Measurements from ENCODE around the gene UCK1.

Gene UCK1

GRCh38 chr9:131495785-131496184, 35.3 kb downstream of the UCK1 start:
- DNase-seq = no peak

GRCh38 chr9:131494296-131494870, 36.7 kb downstream of the UCK1 start:
- no peak for DNase-seq

- DNase-seq = no peak
Observed at GRCh38 chr9:131492070-131492469, 39.0 kb downstream of the UCK1 start.

GRCh38 chr9:131491001-131491710, 39.9 kb downstream of the UCK1 start:
- DNase-seq = no peak

GRCh38 chr9:131490514-131490913, 40.5 kb downstream of the UCK1 start:
- DNase-seq = no peak

- no peak for DNase-seq
Observed at GRCh38 chr9:131487621-131488031, 43.4 kb downstream of the UCK1 start.

- no peak for DNase-seq
Observed at GRCh38 chr9:131487001-131487400, 44.1 kb downstream of the UCK1 start.

- DNase-seq = no peak
Observed at GRCh38 chr9:131485728-131486422, 45.2 kb downstream of the UCK1 start.

GRCh38 chr9:131485206-131485605, 45.9 kb downstream of the UCK1 start:
- DNase-seq = no peak

- DNase-seq = no peak
Observed at GRCh38 chr9:131484560-131485185, 46.4 kb downstream of the UCK1 start.

GRCh38 chr9:131484051-131484445, 47.0 kb downstream of the UCK1 start:
- DNase-seq = no peak

GRCh38 chr9:131483319-131484050, 47.6 kb downstream of the UCK1 start:
- no peak for DNase-seq

GRCh38 chr9:131482343-131483006, 48.6 kb downstream of the UCK1 start:
- no peak for DNase-seq

- no peak for DNase-seq
Observed at GRCh38 chr9:131481441-131482342, 49.4 kb downstream of the UCK1 start.

- DNase-seq = no peak
Observed at GRCh38 chr9:131480258-131480657, 50.8 kb downstream of the UCK1 start.

GRCh38 chr9:131478911-131479310, 52.2 kb downstream of the UCK1 start:
- no peak for DNase-seq

- DNase-seq = no peak
Observed at GRCh38 chr9:131478421-131478868, 52.6 kb downstream of the UCK1 start.

- no peak for DNase-seq
Observed at GRCh38 chr9:131477816-131478419, 53.1 kb downstream of the UCK1 start.

GRCh38 chr9:131477367-131477766, 53.7 kb downstream of the UCK1 start:
- no peak for DNase-seq

- DNase-seq = no peak
Observed at GRCh38 chr9:131476777-131477345, 54.2 kb downstream of the UCK1 start.

Data from DMS 273 treated with DMSO at 0.1 percent for 48 hours (cell line).